ENCODE results near the gene SPTLC2.
"Not testable (repeated sequence)": the region's sequence is repeated elsewhere in the genome, so short reads cannot be mapped to it uniquely, and the experiment has no call there.

The SPTLC2 gene

GRCh38 chr14:77585385-77585784, 31.1 kb downstream of the SPTLC2 start:
- no peak for DNase-seq

DNA sequence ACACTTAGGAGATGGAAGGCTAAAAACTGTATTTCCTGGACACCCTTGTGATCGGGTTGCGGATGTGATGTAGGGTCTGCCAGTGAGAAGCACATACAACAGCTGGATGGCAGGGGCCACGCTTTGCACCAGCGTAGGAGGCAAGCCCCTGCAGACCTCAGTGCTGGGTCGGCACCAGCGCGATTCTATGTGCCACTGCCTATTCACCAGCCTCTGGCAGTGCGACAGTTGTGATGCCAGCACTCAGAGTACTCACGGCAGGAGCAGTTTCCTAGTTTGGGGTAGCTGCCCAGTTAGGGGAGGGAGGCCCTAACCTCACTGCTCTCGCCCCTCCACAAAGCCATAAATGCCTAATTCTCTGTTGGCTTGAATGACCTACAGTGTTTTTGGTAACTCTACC, 31.6 kb downstream of the SPTLC2 start:
- no peak for DNase-seq

GRCh38 chr14:77583657-77584056, 32.8 kb downstream of the SPTLC2 start:
- no peak for DNase-seq

GRCh38 chr14:77582511-77582910, 33.9 kb downstream of the SPTLC2 start:
- no peak for DNase-seq

- DNase-seq, result peak; percentile 53
Observed at GRCh38 chr14:77580964-77581505, 35.4 kb downstream of the SPTLC2 start.

GRCh38 chr14:77580477-77580876, 36.0 kb downstream of the SPTLC2 start:
- DNase-seq, result no peak

- DNase-seq, result no peak
Observed at GRCh38 chr14:77579780-77580179, 36.7 kb downstream of the SPTLC2 start.

DNA sequence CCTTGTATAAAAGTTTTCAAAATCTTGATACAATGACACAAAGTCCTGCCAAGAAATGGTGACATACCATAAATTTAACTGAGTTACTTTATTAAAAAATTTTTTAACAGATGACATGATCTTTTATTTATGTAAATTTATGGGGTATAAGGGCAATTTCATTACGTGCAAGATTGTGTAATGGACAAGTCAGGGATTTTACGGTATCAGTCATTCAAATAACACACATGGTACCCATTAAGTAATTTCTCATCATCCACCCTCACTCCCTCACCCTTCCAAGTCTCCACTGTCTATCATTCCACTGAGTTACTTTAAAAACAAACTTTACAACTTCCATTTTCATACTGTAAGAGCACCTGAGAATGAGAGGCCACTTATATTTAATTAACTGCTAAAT, 37.4 kb downstream of the SPTLC2 start:
- DNase-seq, result no peak

DNA sequence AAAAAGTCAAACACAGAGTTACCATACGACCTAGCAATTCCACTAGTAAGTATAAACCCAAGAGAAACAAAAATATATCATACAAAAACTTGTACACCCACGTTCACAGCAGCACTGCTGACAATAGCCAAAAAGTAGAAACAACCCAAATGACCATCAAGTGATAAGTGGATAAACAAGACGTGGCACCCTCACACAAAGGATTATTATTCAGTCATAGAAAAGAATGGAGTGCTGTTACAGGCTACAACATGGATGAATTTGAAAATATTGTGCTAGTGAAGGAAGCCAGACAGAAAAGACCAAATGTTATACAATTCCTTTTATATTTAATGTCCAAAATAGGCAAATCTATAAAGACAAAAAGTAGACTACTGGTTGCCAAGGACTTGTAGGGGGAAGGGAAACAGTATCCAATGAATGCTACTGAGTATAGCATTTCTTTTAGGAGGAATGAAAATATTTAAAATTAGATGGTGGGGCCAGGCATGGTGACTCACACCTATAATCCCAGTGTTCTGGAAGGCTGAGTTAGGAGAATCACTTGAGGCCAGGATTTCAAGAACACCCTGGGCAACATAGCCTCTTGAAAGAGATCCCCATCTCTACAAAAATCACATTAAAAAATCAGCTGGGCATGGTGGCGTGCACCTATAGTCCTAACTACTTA, 41.9 kb downstream of the SPTLC2 start:
- no peak for DNase-seq

DNA sequence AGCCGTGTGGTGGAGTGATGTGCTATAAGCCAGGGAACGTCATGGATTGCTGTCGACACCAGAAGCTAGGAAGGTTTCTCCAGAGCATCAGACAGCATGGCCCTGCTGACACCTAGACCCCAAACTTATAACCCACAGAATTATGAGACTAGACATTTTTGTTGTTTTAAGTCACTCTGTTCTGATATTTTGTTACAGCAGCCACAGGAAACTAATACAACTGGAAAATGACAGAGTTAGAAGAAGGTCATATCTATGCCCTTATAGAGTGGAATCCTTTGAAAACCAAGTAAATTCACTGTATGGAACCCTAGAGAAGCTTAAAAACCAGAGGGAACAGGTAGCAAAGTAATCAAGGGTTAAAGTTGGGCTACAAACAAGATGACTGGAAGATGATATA, 42.5 kb downstream of the SPTLC2 start:
- no peak for DNase-seq

DNA sequence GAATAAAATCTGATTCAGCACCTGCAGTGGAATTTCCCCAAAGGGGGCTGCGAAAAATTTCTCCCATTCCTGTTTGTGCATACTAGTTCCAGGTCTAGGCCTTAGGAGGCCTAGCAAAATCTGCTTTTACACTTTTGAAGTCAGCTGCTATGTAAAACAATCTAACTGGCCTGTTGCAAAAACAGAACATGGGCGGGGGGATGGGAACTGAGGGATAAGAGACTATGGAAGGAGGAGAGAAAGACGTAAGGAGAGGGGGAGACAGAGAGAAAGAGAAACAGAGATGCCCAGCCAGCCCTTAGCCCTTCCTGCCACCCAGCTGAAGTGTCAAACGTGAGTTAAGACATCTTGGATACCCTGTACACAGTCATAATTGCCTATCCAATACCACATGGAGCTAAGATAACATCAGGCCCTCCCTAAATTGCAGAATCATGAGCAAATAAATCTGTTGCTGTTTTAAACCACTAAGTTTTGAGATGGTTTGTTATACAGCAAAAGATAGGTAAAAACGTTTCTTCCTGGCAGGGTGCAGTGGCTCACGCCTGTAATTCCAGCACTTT, 45.6 kb downstream of the SPTLC2 start:
- no peak for DNase-seq

DNA sequence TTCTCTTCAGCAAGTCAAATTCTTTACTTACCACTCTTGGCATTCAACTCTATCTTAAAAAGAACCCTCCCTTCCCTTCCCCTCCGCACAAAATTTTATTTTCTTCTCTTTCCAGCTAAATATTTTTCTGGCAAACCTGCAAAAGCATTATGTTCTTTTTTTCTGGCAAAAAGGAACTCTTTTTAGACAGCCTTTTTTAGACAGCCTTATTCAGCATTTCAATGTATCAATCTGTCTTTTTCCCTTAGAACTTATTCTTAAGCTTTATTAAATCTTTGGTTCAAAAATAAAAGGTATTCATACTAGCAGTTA, 50.5 kb downstream of the SPTLC2 start:
- DNase-seq, result no peak

DNA sequence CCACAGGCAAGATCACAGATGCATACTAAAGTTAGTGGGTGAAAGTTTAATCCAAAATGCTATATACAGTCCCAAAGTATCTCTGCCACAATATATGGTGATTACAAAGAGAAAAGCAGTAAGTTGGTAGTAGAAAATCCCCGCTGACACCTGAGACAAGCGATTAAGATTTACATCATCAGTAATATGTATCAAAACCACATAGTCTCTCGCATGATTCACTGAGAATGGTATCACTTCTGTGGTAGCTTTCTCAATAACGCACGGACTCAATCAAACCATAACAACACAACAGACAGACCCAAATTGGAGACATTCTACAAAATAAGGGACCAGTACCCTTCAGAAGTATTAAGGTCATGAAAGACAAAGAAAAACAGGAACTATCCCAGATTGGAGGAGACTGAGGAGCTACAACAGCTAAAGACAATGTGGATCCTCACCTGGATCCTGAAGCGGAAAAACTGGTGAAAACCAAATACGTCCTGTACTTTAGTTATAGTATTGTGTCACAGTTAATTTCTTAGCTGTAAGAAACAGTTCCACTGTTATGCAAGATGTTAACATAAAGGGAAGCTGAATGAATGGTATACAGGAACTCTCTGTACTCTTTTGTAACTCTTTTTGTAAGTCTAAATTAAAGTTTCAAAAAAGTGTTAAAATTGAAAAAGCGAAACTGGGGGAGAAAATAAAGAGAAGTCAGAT, 51.0 kb downstream of the SPTLC2 start:
- DNase-seq, result no peak

GRCh38 chr14:77562681-77563080, 53.8 kb downstream of the SPTLC2 start:
- no peak for DNase-seq

- no peak for DNase-seq
Observed at GRCh38 chr14:77561881-77562280, 54.6 kb downstream of the SPTLC2 start.

- DNase-seq, result no peak
Observed at GRCh38 chr14:77559381-77559780, 57.1 kb downstream of the SPTLC2 start.

DNA sequence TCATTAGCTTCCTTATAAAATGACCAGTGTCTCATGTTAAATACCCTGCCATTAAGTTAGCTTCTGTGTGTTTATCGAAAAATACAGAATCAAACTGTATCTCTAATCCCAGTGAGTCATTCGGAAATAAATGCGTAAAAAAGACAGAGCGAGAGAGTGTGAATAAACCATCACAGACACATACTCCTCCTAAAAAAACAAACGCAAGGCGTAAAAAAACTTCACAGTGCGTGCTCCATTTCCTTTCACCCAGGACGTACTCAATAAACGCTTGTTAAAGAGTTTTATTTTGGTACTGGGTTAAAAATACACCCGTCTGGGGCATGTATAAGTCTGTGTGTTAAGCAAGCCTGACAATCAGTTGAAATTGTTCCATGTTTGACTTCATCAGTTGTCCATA, 59.0 kb downstream of the SPTLC2 start:
- DNase-seq, result no peak

- DNase-seq, result no peak
Observed at GRCh38 chr14:77556946-77557345, 59.5 kb downstream of the SPTLC2 start.

GRCh38 chr14:77554816-77555599, 61.4 kb downstream of the SPTLC2 start:
- no peak for DNase-seq

- DNase-seq, result no peak
Observed at GRCh38 chr14:77554207-77554606, 62.2 kb downstream of the SPTLC2 start.

DNA sequence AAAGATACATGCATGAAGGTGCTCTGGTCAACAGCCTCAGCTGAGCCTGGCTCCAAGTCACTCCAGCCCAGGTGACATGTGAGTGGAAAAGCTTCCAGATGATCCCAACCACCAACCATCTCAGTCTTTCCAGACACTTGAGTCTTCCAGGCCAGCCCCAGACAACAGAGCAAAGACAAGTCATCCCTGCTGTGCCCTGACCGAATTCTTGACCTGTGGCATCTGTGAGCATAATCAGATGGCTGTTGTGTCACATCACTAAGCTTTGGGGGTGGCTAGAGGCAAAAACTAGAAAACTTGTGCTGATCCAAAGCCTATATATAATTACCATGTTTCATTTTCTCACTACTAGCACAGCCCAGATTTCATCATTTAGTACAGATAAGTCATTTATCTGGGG, 67.0 kb downstream of the SPTLC2 start:
- no peak for DNase-seq

GRCh38 chr14:77547512-77548180, 68.8 kb downstream of the SPTLC2 start:
- no peak for DNase-seq

DNA sequence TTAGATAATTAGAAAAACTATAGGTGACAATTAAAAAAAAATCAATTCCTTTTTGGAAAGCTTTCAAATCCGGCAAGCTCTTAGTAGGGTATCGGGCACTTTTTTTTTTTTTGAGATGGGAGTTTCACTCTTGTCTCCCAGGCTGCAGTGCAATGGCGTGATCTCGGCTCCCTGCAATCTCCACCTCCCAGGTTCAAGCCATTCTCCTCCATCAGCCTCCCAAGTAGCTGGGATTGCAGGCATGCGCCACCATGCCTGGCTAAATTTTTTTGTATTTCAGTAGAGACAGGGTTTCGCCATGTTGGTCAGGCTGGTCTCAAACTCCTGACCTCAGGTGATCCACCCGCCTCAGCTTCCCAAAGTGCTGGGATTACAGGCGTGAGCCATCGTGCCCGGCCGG, 71.3 kb downstream of the SPTLC2 start:
- not testable (repeated sequence) for DNase-seq
